Spleen (tissue), 11 donors: ENCODE measurements around the gene SLC39A11. TPM values are rescaled to one million over a fixed set of nuclear protein-coding genes. Genes with fewer than 3 reads are reported as not detected.

Experiments used
- DNase-seq: peaks from one replicate; pipeline ENCODE4 v3.0.0-alpha.2; 2020
- H3K27ac ChIP-seq, 8 donors: fragments of 200-600 bp; sonication (generic) in 7 of 8; 1 replicate in 4 of 8; 2 replicates in 4 of 8; pipeline versions ENCODE4 v1.5.0 to v1.8.0; 2016 to 2021; ENCODE audit warnings: inconsistent platforms in 4 of 8, mild to moderate bottlenecking in 4 of 8, moderate library complexity in 1 of 8
- H3K27me3 ChIP-seq, 7 donors: fragments of 200-600 bp; sonication (generic) in 6 of 7; replicated peaks in 1 of 7; 1 replicate in 4 of 7; 2 replicates in 3 of 7; pipeline versions ENCODE4 v1.5.0 to v1.8.0; 2016 to 2021; ENCODE audit warnings: inconsistent platforms in 3 of 7, mild to moderate bottlenecking in 1 of 7
- H3K36me3 ChIP-seq, 6 donors: fragments of 200-600 bp; sonication (generic) in 5 of 6; 1 replicate in 4 of 6; 2 replicates in 2 of 6; pipeline versions ENCODE4 v1.5.0 to v1.8.0; 2016 to 2021; ENCODE audit warnings: inconsistent platforms in 2 of 6
- H3K4me1 ChIP-seq, 6 donors: fragments of 200-600 bp; sonication (generic) in 5 of 6; 1 replicate in 3 of 6; 2 replicates in 3 of 6; pipeline versions ENCODE4 v1.5.0 to v1.8.0; 2016 to 2021; ENCODE audit warnings: inconsistent platforms in 3 of 6
- H3K4me3 ChIP-seq, 8 donors: fragments of 200-600 bp; sonication (generic) in 7 of 8; 1 replicate in 4 of 8; 2 replicates in 4 of 8; pipeline versions ENCODE4 v1.5.0 to v1.8.0; 2016 to 2021; ENCODE audit warnings: inconsistent platforms in 4 of 8, mild to moderate bottlenecking in 4 of 8, moderate library complexity in 2 of 8
- H3K9me3 ChIP-seq, 8 donors: fragments of 200-600 bp; sonication (generic) in 7 of 8; 1 replicate in 4 of 8; 2 replicates in 4 of 8; pipeline versions ENCODE4 v1.5.0 to v1.8.0; 2016 to 2021; ENCODE audit warnings: inconsistent platforms in 4 of 8
- POLR2A ChIP-seq, 3 donors: fragments of 450-650 bp; IDR thresholded peaks; one replicate each; pipeline ENCODE4 v1.5.1; 2017; ENCODE audit warnings: antibody characterized with exemption in 3 of 3, mild to moderate bottlenecking in 1 of 3
- POLR2AphosphoS5 ChIP-seq, 3 donors: sonication (generic); formaldehyde crosslinking; IDR thresholded peaks; one replicate each; pipeline ENCODE4 v1.5.1; 2017; ENCODE audit warnings: antibody characterized with exemption in 3 of 3
- WGBS, 5 donors: extraction: QIAGEN DNeasy Blood & Tissue Kit in 3 of 5; methylation state at CpG; one replicate each; pipeline versions ENCODE4 v1.1.5 to v1.1.7; 2013 to 2018; 5-methylcytosine and 5-hydroxymethylcytosine counted together
- intact Hi-C: fragments of 100-400 bp; cut with DNase I; formaldehyde crosslinking; loops from one replicate; pipeline ENCODE4 v1.15.0; 2023; ENCODE audit warnings: low total_unique reads
- polyA plus RNA-seq, 3 donors: library from polyadenylated mRNA; stranded (reverse); fragments of 200-250 nt; gene quantifications; one replicate each; pipeline ENCODE4 v1.2.1, GENCODE V29; 2013
- total RNA-seq, 7 donors: library from RNA; depleted of rRNA in 3 of 7; stranded (reverse); fragments of >200 nt in 3 of 7; fragmentation: NEBNext Ultra II Directional in 4 of 7; extraction: Animal tissue kit (Norgen Biotek cat#: 25700) in 4 of 7; gene quantifications; one replicate each; pipeline versions ENCODE4 v1.1.0 to v1.2.1, GENCODE V29; 2016 to 2021
- TF ChIP-seq, protein P1 (sequence below), 11 experiments: fragments of 200-600 bp in 7 of 11; fragments of 450-650 bp in 4 of 11; sonication (generic) in 4 of 11; IDR thresholded peaks in 8 of 11; conservative IDR thresholded peaks in 3 of 11; 1 replicate in 7 of 11; 2 replicates in 4 of 11; pipeline versions ENCODE4 v1.4.0 to v1.8.0; 2016 to 2021; ENCODE audit warnings: antibody characterized with exemption in 11 of 11, inconsistent platforms in 4 of 11, mild to moderate bottlenecking in 1 of 11
- donor health status: healthy with polysubstance abuse.
- donor health status: DM: no; HTN: no; CAD: no; lungs with moderate emphysema.
- donor health status: DM: no; HTN: no; CAD: no.
- donor health status: Bipolar disorder and iron deficiency.
- donor health status: healthy.
- donor health status: DM: no; HTN: no; CAD: no.
- donor health status: DM: yes; HTN: yes; CAD: no.

SLC39A11 gene
- total and polyA plus RNA-seq, 10 donors: 4.1 to 45.2 (median 27.8) TPM

DNA sequence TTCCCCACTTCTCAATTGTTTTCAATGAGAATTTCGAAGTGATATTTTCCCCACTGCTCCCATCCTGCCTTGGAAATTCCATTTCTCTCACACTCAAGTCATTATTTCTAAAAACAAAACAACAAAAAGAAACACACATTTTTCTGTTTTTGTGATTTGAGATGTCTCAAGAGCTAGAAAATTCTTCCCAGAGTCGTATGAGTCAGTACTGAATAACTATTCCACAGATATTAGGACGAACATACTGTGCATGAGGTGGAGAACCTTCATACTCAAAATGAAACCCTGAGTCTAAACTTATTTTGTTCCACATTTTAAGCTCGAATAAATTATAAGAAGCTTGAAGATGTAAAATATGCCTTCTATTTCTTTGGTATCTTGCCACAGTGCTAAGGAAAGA lies 204.6 kb downstream of the SLC39A11 start:
- intact Hi-C loops: no loop called here
- H3K4me3 ChIP-seq: no peak overlapping the region
- no peaks in the 10 kb centered on the region for H3K9me3 ChIP-seq
- DNase-seq: no peak
- WGBS, 5 donors: 66 to 83% (median 72%) methylated on average over 4 of the region's 4 CpGs
- H3K27me3 ChIP-seq: no peaks in the 10 kb centered on the region
- H3K27ac ChIP-seq: no peak overlapping the region
- TF ChIP-seq POLR2AphosphoS5 (IDR thresholded peaks at IDR 0.05): no peak
- TF ChIP-seq, protein P1, sequence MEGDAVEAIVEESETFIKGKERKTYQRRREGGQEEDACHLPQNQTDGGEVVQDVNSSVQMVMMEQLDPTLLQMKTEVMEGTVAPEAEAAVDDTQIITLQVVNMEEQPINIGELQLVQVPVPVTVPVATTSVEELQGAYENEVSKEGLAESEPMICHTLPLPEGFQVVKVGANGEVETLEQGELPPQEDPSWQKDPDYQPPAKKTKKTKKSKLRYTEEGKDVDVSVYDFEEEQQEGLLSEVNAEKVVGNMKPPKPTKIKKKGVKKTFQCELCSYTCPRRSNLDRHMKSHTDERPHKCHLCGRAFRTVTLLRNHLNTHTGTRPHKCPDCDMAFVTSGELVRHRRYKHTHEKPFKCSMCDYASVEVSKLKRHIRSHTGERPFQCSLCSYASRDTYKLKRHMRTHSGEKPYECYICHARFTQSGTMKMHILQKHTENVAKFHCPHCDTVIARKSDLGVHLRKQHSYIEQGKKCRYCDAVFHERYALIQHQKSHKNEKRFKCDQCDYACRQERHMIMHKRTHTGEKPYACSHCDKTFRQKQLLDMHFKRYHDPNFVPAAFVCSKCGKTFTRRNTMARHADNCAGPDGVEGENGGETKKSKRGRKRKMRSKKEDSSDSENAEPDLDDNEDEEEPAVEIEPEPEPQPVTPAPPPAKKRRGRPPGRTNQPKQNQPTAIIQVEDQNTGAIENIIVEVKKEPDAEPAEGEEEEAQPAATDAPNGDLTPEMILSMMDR (IDR thresholded peaks at IDR 0.05 in 8 of 11, conservative IDR thresholded peaks at IDR 0.05 in 3 of 11): no peak
- no peak for TF ChIP-seq POLR2A (IDR thresholded peaks at IDR 0.05)
- peaks cover 0 to 66% (median 0%) of the 10 kb centered on the region in 6 donors for H3K36me3 ChIP-seq
- no peaks in the 10 kb centered on the region for H3K4me1 ChIP-seq

DNA sequence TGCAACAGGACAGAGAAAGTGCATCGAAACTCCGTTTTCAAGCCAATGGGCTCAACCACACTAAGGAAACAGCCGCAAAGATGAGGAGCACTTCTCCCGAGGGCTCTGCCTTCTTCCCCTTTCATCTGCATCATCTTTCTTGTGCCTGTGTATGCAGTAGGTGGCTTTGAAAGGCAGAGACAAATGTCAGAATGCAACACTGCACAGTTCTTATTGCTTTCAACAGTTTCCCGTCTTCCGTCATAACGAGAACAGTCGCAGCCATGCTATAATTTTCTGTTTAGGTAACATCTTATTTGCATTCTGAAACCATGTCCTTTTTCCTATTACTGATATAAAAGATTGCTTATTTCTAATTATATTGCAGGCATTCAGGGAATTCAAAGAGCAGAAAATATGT lies 205.2 kb downstream of the SLC39A11 start:
- no peaks in the 10 kb centered on the region for H3K4me1 ChIP-seq
- H3K4me3 ChIP-seq: no peak overlapping the region
- H3K9me3 ChIP-seq: no peaks in the 10 kb centered on the region
- no peak overlapping the region for H3K27ac ChIP-seq
- H3K27me3 ChIP-seq: no peaks in the 10 kb centered on the region
- peaks cover 0 to 72% (median 0%) of the 10 kb centered on the region in 6 donors for H3K36me3 ChIP-seq
- no peak for DNase-seq
- intact Hi-C loops: no loop called here
- TF ChIP-seq POLR2A (IDR thresholded peaks at IDR 0.05) (no peak), POLR2AphosphoS5 (IDR thresholded peaks at IDR 0.05) (no peak)
- TF ChIP-seq, protein P1 (IDR thresholded peaks at IDR 0.05 in 8 of 11, conservative IDR thresholded peaks at IDR 0.05 in 3 of 11): no peak
- WGBS, 5 donors: 67 to 87% (median 77%) methylated on average over 8 of the region's 8 CpGs

DNA sequence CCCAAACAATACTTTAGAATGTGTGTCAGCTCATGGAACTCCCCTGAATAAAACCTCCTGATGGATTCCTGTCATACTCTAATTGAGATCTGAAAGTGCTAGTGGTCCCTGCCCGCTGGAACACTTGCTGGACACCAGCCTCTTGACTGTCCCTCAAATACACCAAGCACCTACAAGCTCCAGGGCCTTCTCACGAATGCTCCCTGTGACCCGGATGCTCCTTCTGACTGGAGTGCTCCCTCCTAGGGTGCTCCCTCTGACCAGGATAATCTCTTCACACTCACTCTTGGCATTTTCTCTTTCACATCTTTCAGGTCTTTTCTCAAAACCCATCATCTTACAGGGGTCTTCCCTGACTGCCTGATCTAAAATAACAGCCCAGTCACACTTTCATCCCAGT lies 205.9 kb downstream of the SLC39A11 start:
- H3K9me3 ChIP-seq: no peaks in the 10 kb centered on the region
- H3K4me3 ChIP-seq: no peak overlapping the region
- 94 to 99% (median 96%) methylated on average over 3 of the region's 3 CpGs for WGBS, 5 donors
- H3K4me1 ChIP-seq: no peaks in the 10 kb centered on the region
- H3K27ac ChIP-seq: no peak overlapping the region
- TF ChIP-seq POLR2AphosphoS5 (IDR thresholded peaks at IDR 0.05): no peak
- TF ChIP-seq, protein P1 (IDR thresholded peaks at IDR 0.05 in 8 of 11, conservative IDR thresholded peaks at IDR 0.05 in 3 of 11): no peak
- TF ChIP-seq POLR2A (IDR thresholded peaks at IDR 0.05): no peak
- no peak for DNase-seq
- peaks cover 0 to 73% (median 0%) of the 10 kb centered on the region in 6 donors for H3K36me3 ChIP-seq
- intact Hi-C loops: no loop called here
- H3K27me3 ChIP-seq: no peaks in the 10 kb centered on the region

DNA sequence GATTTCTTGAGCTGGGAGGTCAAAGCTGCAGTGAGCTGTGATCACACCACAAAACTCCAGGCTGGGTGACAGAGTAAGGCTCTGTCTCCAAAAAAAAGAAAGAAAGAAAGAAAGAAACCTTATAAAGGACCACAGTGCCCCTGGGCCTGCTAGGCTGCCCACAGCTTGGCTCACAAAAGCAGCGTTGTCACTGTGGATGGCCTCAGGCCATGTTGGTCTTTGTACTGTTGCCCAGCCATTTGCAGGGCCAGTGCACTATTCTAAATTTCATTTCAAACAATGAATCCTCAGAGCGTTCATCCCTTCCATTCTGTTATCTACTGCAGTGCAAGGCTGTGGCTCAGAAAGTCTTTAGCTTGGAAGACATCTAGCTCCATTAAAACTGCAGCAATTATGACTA lies 208.4 kb downstream of the SLC39A11 start:
- Histone ChIP-seq H3K27ac (no peak overlapping the region), H3K9me3 (peaks cover 0 to 25% (median 18%) of the 10 kb centered on the region in 8 donors), H3K4me3 (no peak overlapping the region), H3K27me3 (no peaks in the 10 kb centered on the region), H3K4me1 (no peaks in the 10 kb centered on the region), H3K36me3 (peaks cover 0 to 76% (median 4%) of the 10 kb centered on the region in 6 donors)
- DNase-seq: no peak
- 93 to 100% (median 96%) methylated on average over 2 of the region's 2 CpGs for WGBS, 5 donors
- TF ChIP-seq, protein P1 (IDR thresholded peaks at IDR 0.05 in 8 of 11, conservative IDR thresholded peaks at IDR 0.05 in 3 of 11): no peak
- TF ChIP-seq POLR2A (IDR thresholded peaks at IDR 0.05) (no peak), POLR2AphosphoS5 (IDR thresholded peaks at IDR 0.05) (no peak)
- intact Hi-C loops: no loop called here
